ENCODE results near the gene CFAP74. TPM values are rescaled to one million over a fixed set of nuclear protein-coding genes. Genes with fewer than 3 reads are reported as not detected.

Gene CFAP74
- polyA plus RNA-seq, 1 donor (not counting 4 experiments of a cell fraction or from before 2014, with no cell fraction given) = not detected

- FAIRE-seq (no peak), DNase-seq (ENCODE audit: low read depth, low spot score) (no peak)
- no peaks in the 10 kb centered on the region for H3K9me1 ChIP-seq (ENCODE audit: control insufficient read depth, extremely low read depth, insufficient read depth, low read length)
- no peaks in the 10 kb centered on the region for H3K79me2 ChIP-seq (ENCODE audit: control insufficient read depth, insufficient read depth, low read length)
- H3K9me3 ChIP-seq (ENCODE audit: control insufficient read depth, low read depth, low read length) = no peaks in the 10 kb centered on the region
- no peaks in the 10 kb centered on the region for H4K20me1 ChIP-seq (ENCODE audit: control insufficient read depth, extremely low read depth, insufficient read depth, low read length)
- H2AFZ ChIP-seq (ENCODE audit: control insufficient read depth, low read length) = no peak overlapping the region
- no peak overlapping the region for H3K9ac ChIP-seq (ENCODE audit: control insufficient read depth, extremely low read depth, insufficient read depth, low read length)
- H3K27me3 ChIP-seq (ENCODE audit: control insufficient read depth, extremely low read depth, insufficient read depth, low read length) = peaks cover 9% of the 10 kb centered on the region
- dilution Hi-C loops (cut with MboI; ENCODE audit: extremely low pct_ligation_motif_present, low sequenced_read_pairs) = no loop called here
- H3K27ac ChIP-seq (ENCODE audit: control insufficient read depth, insufficient read depth, low read length) = no peak overlapping the region
- H3K4me2 ChIP-seq (ENCODE audit: control insufficient read depth, extremely low read depth, insufficient read depth, low read depth, low read length) = no peak overlapping the region
- no peaks in the 10 kb centered on the region for H3K36me3 ChIP-seq (ENCODE audit: control insufficient read depth in 2 of 2, extremely low read depth in 1 of 2, insufficient read depth in 2 of 2, low read length in 2 of 2)
- TF ChIP-seq CTCF (optimal IDR thresholded peaks at IDR 0.05 in 1 of 3, IDR thresholded peaks at IDR 0.05 in 1 of 3, conservative IDR thresholded peaks at IDR 0.05 in 1 of 3; ENCODE audit: extremely low read depth in 1 of 3, insufficient read depth in 2 of 3, low read length in 3 of 3) (no peak), EZH2 (IDR thresholded peaks at IDR 0.05; ENCODE audit: low read length) (no peak)
- no peak overlapping the region for H3K4me3 ChIP-seq (ENCODE audit: control insufficient read depth in 2 of 3, extremely low read depth in 1 of 3, insufficient read depth in 2 of 3, low read depth in 1 of 3, low read length in 3 of 3)
- H3K4me1 ChIP-seq (ENCODE audit: control insufficient read depth, extremely low read depth, insufficient read depth, low read length) = peaks cover 13% of the 10 kb centered on the region
Observed at GRCh38 chr1:1947493-1947892, 56.1 kb downstream of the CFAP74 start.

GRCh38 chr1:1946540-1946939, 57.0 kb downstream of the CFAP74 start:
- H3K27me3 ChIP-seq (ENCODE audit: control insufficient read depth, extremely low read depth, insufficient read depth, low read length) = peaks cover 15% of the 10 kb centered on the region
- H2AFZ ChIP-seq (ENCODE audit: control insufficient read depth, low read length) = no peak overlapping the region
- H3K27ac ChIP-seq (ENCODE audit: control insufficient read depth, insufficient read depth, low read length) = no peak overlapping the region
- H3K9me3 ChIP-seq (ENCODE audit: control insufficient read depth, low read depth, low read length) = no peaks in the 10 kb centered on the region
- H3K9ac ChIP-seq (ENCODE audit: control insufficient read depth, extremely low read depth, insufficient read depth, low read length) = no peak overlapping the region
- no peaks in the 10 kb centered on the region for H4K20me1 ChIP-seq (ENCODE audit: control insufficient read depth, extremely low read depth, insufficient read depth, low read length)
- DNase-seq (ENCODE audit: low read depth, low spot score) (no peak), FAIRE-seq (no peak)
- peaks cover 13% of the 10 kb centered on the region for H3K4me1 ChIP-seq (ENCODE audit: control insufficient read depth, extremely low read depth, insufficient read depth, low read length)
- TF ChIP-seq CTCF (optimal IDR thresholded peaks at IDR 0.05 in 1 of 3, IDR thresholded peaks at IDR 0.05 in 1 of 3, conservative IDR thresholded peaks at IDR 0.05 in 1 of 3; ENCODE audit: extremely low read depth in 1 of 3, insufficient read depth in 2 of 3, low read length in 3 of 3) (no peak), EZH2 (IDR thresholded peaks at IDR 0.05; ENCODE audit: low read length) (no peak)
- no peak overlapping the region for H3K4me2 ChIP-seq (ENCODE audit: control insufficient read depth, extremely low read depth, insufficient read depth, low read depth, low read length)
- H3K4me3 ChIP-seq (ENCODE audit: control insufficient read depth in 2 of 3, extremely low read depth in 1 of 3, insufficient read depth in 2 of 3, low read depth in 1 of 3, low read length in 3 of 3) = no peak overlapping the region
- no peaks in the 10 kb centered on the region for H3K9me1 ChIP-seq (ENCODE audit: control insufficient read depth, extremely low read depth, insufficient read depth, low read length)
- no peaks in the 10 kb centered on the region for H3K79me2 ChIP-seq (ENCODE audit: control insufficient read depth, insufficient read depth, low read length)
- dilution Hi-C loops (cut with MboI; ENCODE audit: extremely low pct_ligation_motif_present, low sequenced_read_pairs) = no loop called here
- H3K36me3 ChIP-seq (ENCODE audit: control insufficient read depth in 2 of 2, extremely low read depth in 1 of 2, insufficient read depth in 2 of 2, low read length in 2 of 2) = no peaks in the 10 kb centered on the region
